Adrenal gland (tissue), 5 donors: ENCODE measurements around the gene STPG1.

Source experiments
- POLR2A ChIP-seq, 2 donors: fragments of 450-650 bp; IDR thresholded peaks; one replicate each; pipeline ENCODE4 v1.6.1; 2017; ENCODE audit warnings: antibody characterized with exemption in 2 of 2, mild to moderate bottlenecking in 2 of 2, moderate library complexity in 1 of 2
- TF ChIP-seq, protein P1 (sequence below), 6 experiments: fragments of 450-650 bp in 4 of 6; fragments of 200-600 bp in 2 of 6; sonication (generic) in 1 of 6; IDR thresholded peaks; 1 replicate in 5 of 6; 2 replicates in 1 of 6; pipeline versions ENCODE4 v1.5.1 to v1.8.0; 2016 to 2021; ENCODE audit warnings: antibody characterized with exemption in 6 of 6, mild to moderate bottlenecking in 2 of 6, moderate library complexity in 1 of 6
- donor health status: DM: no; HTN: no; CAD: no.

DNA sequence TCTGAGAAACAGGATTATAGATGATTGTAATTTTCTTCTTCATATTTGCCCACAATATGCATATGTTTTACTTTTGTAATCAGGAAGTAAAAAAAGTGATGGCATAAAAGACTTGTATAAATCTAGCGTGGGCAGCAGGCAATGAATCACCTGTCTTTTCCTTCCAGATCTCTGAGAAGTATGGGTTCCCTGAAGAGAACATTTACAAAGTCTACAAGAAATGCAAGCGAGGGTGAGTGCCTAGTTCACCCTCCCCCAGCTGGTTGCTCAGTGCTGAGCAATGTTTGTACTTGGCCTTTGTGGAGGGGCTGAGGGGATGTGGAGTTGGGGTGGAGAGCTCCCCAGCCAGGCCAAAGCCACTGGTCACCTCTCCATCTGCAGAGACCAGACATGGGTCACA lies 63.7 kb downstream of the STPG1 start:
- TF ChIP-seq, protein P1, sequence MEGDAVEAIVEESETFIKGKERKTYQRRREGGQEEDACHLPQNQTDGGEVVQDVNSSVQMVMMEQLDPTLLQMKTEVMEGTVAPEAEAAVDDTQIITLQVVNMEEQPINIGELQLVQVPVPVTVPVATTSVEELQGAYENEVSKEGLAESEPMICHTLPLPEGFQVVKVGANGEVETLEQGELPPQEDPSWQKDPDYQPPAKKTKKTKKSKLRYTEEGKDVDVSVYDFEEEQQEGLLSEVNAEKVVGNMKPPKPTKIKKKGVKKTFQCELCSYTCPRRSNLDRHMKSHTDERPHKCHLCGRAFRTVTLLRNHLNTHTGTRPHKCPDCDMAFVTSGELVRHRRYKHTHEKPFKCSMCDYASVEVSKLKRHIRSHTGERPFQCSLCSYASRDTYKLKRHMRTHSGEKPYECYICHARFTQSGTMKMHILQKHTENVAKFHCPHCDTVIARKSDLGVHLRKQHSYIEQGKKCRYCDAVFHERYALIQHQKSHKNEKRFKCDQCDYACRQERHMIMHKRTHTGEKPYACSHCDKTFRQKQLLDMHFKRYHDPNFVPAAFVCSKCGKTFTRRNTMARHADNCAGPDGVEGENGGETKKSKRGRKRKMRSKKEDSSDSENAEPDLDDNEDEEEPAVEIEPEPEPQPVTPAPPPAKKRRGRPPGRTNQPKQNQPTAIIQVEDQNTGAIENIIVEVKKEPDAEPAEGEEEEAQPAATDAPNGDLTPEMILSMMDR (IDR thresholded peaks at IDR 0.05) = no peak
- no peak for TF ChIP-seq POLR2A (IDR thresholded peaks at IDR 0.05)
